Measurements from ENCODE around the gene LHX6. TPM values are rescaled to one million over a fixed set of nuclear protein-coding genes. Genes with fewer than 3 reads are reported as not detected.

The LHX6 gene
- total and polyA plus RNA-seq, 7 experiments from 2014 or later = not detected

DNA sequence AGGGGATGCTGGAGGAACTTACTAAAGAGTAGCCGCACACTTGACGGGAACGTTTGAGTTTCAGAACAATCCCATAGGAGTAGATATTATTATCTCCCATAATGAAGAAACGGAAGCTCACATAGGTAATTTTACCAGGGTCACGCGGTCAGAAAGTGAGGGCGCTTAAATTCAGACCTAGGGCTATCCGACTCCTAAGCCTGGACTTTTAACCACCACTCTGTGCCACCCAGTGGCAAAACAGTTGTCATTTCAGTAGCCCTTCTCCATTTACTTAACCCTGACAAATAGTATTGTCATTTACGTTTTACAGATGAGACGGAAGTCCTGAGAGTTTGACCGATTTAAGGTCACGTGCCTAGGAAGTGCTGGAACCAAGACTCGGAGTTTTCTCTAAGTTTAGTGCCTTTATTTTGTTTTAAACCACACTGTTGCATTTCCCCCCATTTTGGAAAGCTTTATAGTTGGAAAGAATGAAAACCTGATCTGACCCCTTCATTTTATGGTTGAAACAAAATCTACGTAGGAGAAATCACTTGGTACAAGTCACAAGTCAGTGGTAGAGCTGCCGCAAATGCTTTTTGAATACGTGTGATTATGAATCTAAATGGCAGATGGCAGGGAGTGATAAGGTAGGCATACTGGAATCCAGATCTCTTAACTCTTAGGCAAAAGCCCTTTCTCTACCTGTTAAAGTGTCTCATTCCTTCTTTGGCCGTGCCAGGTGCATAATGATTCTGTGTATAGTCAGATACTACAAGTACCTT is 36.6 kb upstream of the LHX6 start:
- POLR2A ChIA-PET = interaction anchor here (1.1 to 1.5 kb wide), 4 partner anchors 16 to 570 kb away, joined by 3 to 6 read pairs (median 4); partner anchors contain the start of genes MORN5 and NDUFA8
- H3K4me1 ChIP-seq (ENCODE audit: control insufficient read depth in 2 of 2, insufficient read depth in 2 of 2, low read length in 2 of 2) = peaks cover 18 to 25% of the 10 kb centered on the region in 2 donors
- intact Hi-C loops (cut with micrococcal nuclease) = loop anchor here (1.0 to 10.0 kb wide), 8 partner anchors 106 to 1473 kb away; partner anchors contain the start of genes FBXW2 (in 1 of the 2), MORN5 (in 1 of the 2), NDUFA8 (in 1 of the 2) and PDCL (in 1 of the 2)
- CTCF ChIA-PET = no interaction called here
- DNase-seq (peak in 7 of 9 donors; percentile 5 to 27 (median 21)), ATAC-seq (peak; percentile 61)
- Mint-ChIP-seq H3K4me1 (peaks cover 41 to 70% (median 64%) of the 10 kb centered on the region in 7 donors), H3K27ac (peak overlapping the region; percentile 76 to 100 (median 99)), H3K27me3 (peaks cover 0 to 2% (median 0%) of the 10 kb centered on the region in 5 donors), H3K9me3 (no peaks in the 10 kb centered on the region), H3K4me3 (peak overlapping the region; percentile 88 to 100 (median 98)), H3K36me3 (peaks cover 0 to 14% (median 4%) of the 10 kb centered on the region in 5 donors)
- H3K9me3 ChIP-seq (ENCODE audit: control insufficient read depth in 2 of 3, low read length in 3 of 3) = no peaks in the 10 kb centered on the region
- no peaks in the 10 kb centered on the region for H3K27me3 ChIP-seq (ENCODE audit: control insufficient read depth in 2 of 2, insufficient read depth in 2 of 2, low read length in 2 of 2)
- peak overlapping the region; percentile 93 for H3K4me3 ChIP-seq (ENCODE audit: low read length)
- peaks cover 0 to 22% (median 7%) of the 10 kb centered on the region in 3 experiments for H3K36me3 ChIP-seq (ENCODE audit: control insufficient read depth in 2 of 3, insufficient read depth in 3 of 3, low read length in 3 of 3)
- H3K27ac ChIP-seq (ENCODE audit: low read depth, low read length) = peak overlapping the region; percentile 94

DNA sequence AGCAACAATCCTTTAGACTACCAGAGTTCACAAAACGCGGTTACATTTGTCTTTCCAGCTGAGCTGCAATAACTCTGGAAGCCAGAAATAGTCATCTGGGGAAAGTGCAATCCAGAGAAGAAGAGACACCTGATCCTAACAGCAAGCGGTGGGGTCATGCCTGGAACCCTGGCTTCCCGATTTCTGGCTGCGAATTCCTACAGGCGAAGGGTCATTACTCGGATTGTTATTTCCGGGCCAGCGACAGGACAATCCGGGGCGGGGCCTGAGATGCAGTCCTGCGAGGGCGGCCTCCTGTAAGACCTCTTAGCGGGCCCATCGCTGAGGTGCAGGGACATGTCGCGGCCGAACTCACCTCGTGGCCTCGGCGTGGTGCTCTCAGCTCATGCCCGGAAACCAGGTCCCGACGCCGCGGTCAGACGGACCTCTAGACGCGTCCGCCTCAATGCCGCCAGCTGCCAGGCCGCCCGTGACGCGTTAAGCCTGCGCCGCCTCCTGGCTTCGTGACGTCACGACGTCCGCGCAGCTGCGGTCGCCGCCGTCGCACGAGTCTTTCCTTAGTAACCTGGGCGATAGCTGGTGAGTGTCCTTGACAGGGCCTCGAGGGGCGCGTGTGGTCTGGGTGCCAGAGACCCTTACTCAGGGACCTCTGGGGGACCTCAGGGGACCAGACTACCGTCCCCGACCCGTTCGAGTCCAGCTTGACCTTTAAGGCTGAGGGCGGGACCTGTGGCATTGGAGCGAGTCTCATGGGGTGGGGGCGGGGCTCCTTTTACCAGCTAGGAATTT is 35.8 kb upstream of the LHX6 start, which contains the start of the genes MRRF and RBM18:
Gene MRRF, plus strand, starts transcription at position 523 of the 789 bp plus-strand sequence. CDS start 6,010 bp downstream, outside the sequence.
Gene RBM18, minus strand, starts transcription at position 481 of the 789 bp plus-strand sequence. CDS start 3,348 bp downstream, outside the sequence.
- ChIA-PET POLR2A (interaction anchor here (1.1 to 1.5 kb wide), 5 partner anchors 17 to 1550 kb away, joined by 3 to 6 read pairs (median 3); partner anchors contain the start of genes MORN5 and NDUFA8), CTCF (no interaction called here)
- peaks cover 40 to 71% (median 61%) of the 10 kb centered on the region in 7 donors for H3K4me1 Mint-ChIP-seq
- H3K27ac Mint-ChIP-seq = peak within 1 kb of the TSS; percentile 76 to 100 (median 99)
- Histone ChIP-seq H3K9me3 (ENCODE audit: control insufficient read depth in 2 of 3, low read length in 3 of 3) (no peaks in the 10 kb centered on the region), H3K4me1 (ENCODE audit: control insufficient read depth in 2 of 2, insufficient read depth in 2 of 2, low read length in 2 of 2) (peaks cover 18 to 25% of the 10 kb centered on the region in 2 donors), H3K27ac (ENCODE audit: low read depth, low read length) (peak within 1 kb of the TSS; percentile 94), H3K27me3 (ENCODE audit: control insufficient read depth in 2 of 2, insufficient read depth in 2 of 2, low read length in 2 of 2) (no peaks in the 10 kb centered on the region), H3K36me3 (ENCODE audit: control insufficient read depth in 2 of 3, insufficient read depth in 3 of 3, low read length in 3 of 3) (peaks cover 0 to 29% (median 7%) of the 10 kb centered on the region in 3 experiments), H3K4me3 (ENCODE audit: low read length) (peak within 1 kb of the TSS; percentile 93)
- intact Hi-C loops (cut with micrococcal nuclease) = loop anchor here (1.0 to 10.0 kb wide), 13 partner anchors 50 to 1472 kb away; partner anchors contain the start of genes MORN5 (in 2 of the 2), NDUFA8 (in 2 of the 2), PDCL (in 2 of the 2) and RC3H2 (in 2 of the 2)
- H3K9me3 Mint-ChIP-seq = no peaks in the 10 kb centered on the region
- H3K4me3 Mint-ChIP-seq = peak within 1 kb of the TSS; percentile 88 to 100 (median 98)
- peaks cover 0 to 2% (median 0%) of the 10 kb centered on the region in 5 donors for H3K27me3 Mint-ChIP-seq
- H3K36me3 Mint-ChIP-seq = peaks cover 0 to 15% (median 4%) of the 10 kb centered on the region in 5 donors
- peak; percentile 92 for ATAC-seq
- peak; percentile 80 to 93 (median 88) for DNase-seq

GRCh38 chr9:122263699-122264349 is 35.1 kb upstream of the LHX6 start:
- peak in 1 of 9 donors; percentile 3 for DNase-seq
- POLR2A ChIA-PET = interaction anchor here (0.7 to 1.5 kb wide), 5 partner anchors 21 to 1549 kb away, joined by 3 to 6 read pairs (median 3); partner anchors contain the start of genes MORN5 and NDUFA8

GRCh38 chr9:122262073-122262472 is 33.3 kb upstream of the LHX6 start:
- Histone ChIP-seq H3K4me1 (ENCODE audit: control insufficient read depth in 2 of 2, insufficient read depth in 2 of 2, low read length in 2 of 2) (peaks cover 18 to 25% of the 10 kb centered on the region in 2 donors), H3K36me3 (ENCODE audit: control insufficient read depth in 2 of 3, insufficient read depth in 3 of 3, low read length in 3 of 3) (peaks cover 0 to 53% (median 7%) of the 10 kb centered on the region in 3 experiments), H3K27ac (ENCODE audit: low read depth, low read length) (no peak overlapping the region), H3K4me3 (ENCODE audit: low read length) (no peak overlapping the region), H3K9me3 (ENCODE audit: control insufficient read depth in 2 of 3, low read length in 3 of 3) (no peaks in the 10 kb centered on the region), H3K27me3 (ENCODE audit: control insufficient read depth in 2 of 2, insufficient read depth in 2 of 2, low read length in 2 of 2) (no peaks in the 10 kb centered on the region)
- H3K36me3 Mint-ChIP-seq = peaks cover 4 to 27% (median 11%) of the 10 kb centered on the region in 5 donors
- no peak for ATAC-seq
- intact Hi-C loops (cut with micrococcal nuclease) = loop anchor here (10.0 kb wide), 3 partner anchors 137 to 563 kb away; partner anchors contain the start of gene PDCL (in 1 of the 2)
- peaks cover 0 to 2% (median 0%) of the 10 kb centered on the region in 5 donors for H3K27me3 Mint-ChIP-seq
- H3K4me1 Mint-ChIP-seq = peaks cover 40 to 75% (median 61%) of the 10 kb centered on the region in 7 donors
- DNase-seq = no peak
- CTCF ChIA-PET = no interaction called here
- peak overlapping the region in 7 of 10 donors; percentile 33 to 96 (median 56) for H3K4me3 Mint-ChIP-seq
- H3K9me3 Mint-ChIP-seq = no peaks in the 10 kb centered on the region
- POLR2A ChIA-PET = no interaction called here
- peak overlapping the region in 7 of 9 donors; percentile 41 to 85 (median 64) for H3K27ac Mint-ChIP-seq

More at GRCh38 chr9:122263699-122264349, 35.1 kb upstream of the LHX6 start:
- Mint-ChIP-seq H3K4me1 (peaks cover 42 to 78% (median 66%) of the 10 kb centered on the region in 7 donors), H3K27ac (peak overlapping the region; percentile 76 to 100 (median 99)), H3K9me3 (no peaks in the 10 kb centered on the region), H3K4me3 (peak overlapping the region; percentile 88 to 100 (median 98)), H3K36me3 (peaks cover 0 to 19% (median 9%) of the 10 kb centered on the region in 5 donors), H3K27me3 (peaks cover 0 to 2% (median 0%) of the 10 kb centered on the region in 5 donors)
- H3K27me3 ChIP-seq (ENCODE audit: control insufficient read depth in 2 of 2, insufficient read depth in 2 of 2, low read length in 2 of 2) = no peaks in the 10 kb centered on the region
- H3K27ac ChIP-seq (ENCODE audit: low read depth, low read length) = peak overlapping the region; percentile 94
- no peak for ATAC-seq
- intact Hi-C loops (cut with micrococcal nuclease) = loop anchor here (1.0 to 10.0 kb wide), 11 partner anchors 50 to 1471 kb away; partner anchors contain the start of genes PDCL (in 2 of the 2), RC3H2 (in 2 of the 2), TTLL11 (in 2 of the 2) and FBXW2 (in 1 of the 2)
- H3K36me3 ChIP-seq (ENCODE audit: control insufficient read depth in 2 of 3, insufficient read depth in 3 of 3, low read length in 3 of 3) = peaks cover 0 to 37% (median 7%) of the 10 kb centered on the region in 3 experiments
- H3K4me1 ChIP-seq (ENCODE audit: control insufficient read depth in 2 of 2, insufficient read depth in 2 of 2, low read length in 2 of 2) = peaks cover 18 to 25% of the 10 kb centered on the region in 2 donors
- CTCF ChIA-PET = no interaction called here
- peak overlapping the region; percentile 93 for H3K4me3 ChIP-seq (ENCODE audit: low read length)
- H3K9me3 ChIP-seq (ENCODE audit: control insufficient read depth in 2 of 3, low read length in 3 of 3) = no peaks in the 10 kb centered on the region

- H3K27me3 Mint-ChIP-seq = peaks cover 0 to 2% (median 0%) of the 10 kb centered on the region in 5 donors
- ChIA-PET CTCF (no interaction called here), POLR2A (no interaction called here)
- DNase-seq (no peak), ATAC-seq (no peak)
- peaks cover 4 to 27% (median 11%) of the 10 kb centered on the region in 5 donors for H3K36me3 Mint-ChIP-seq
- intact Hi-C loops (cut with micrococcal nuclease) = loop anchor here (10.0 kb wide), 3 partner anchors 137 to 563 kb away; partner anchors contain the start of gene PDCL (in 1 of the 2)
- peaks cover 40 to 74% (median 60%) of the 10 kb centered on the region in 7 donors for H3K4me1 Mint-ChIP-seq
- H3K9me3 Mint-ChIP-seq = no peaks in the 10 kb centered on the region
- H3K4me3 Mint-ChIP-seq = peak overlapping the region in 5 of 10 donors; percentile 21 to 96 (median 78)
- no peak overlapping the region for H3K4me3 ChIP-seq (ENCODE audit: low read length)
- peaks cover 18 to 25% of the 10 kb centered on the region in 2 donors for H3K4me1 ChIP-seq (ENCODE audit: control insufficient read depth in 2 of 2, insufficient read depth in 2 of 2, low read length in 2 of 2)
- H3K27ac Mint-ChIP-seq = peak overlapping the region in 4 of 9 donors; percentile 41 to 94 (median 78)
- H3K9me3 ChIP-seq (ENCODE audit: control insufficient read depth in 2 of 3, low read length in 3 of 3) = no peaks in the 10 kb centered on the region
- no peak overlapping the region for H3K27ac ChIP-seq (ENCODE audit: low read depth, low read length)
- peaks cover 0 to 56% (median 7%) of the 10 kb centered on the region in 3 experiments for H3K36me3 ChIP-seq (ENCODE audit: control insufficient read depth in 2 of 3, insufficient read depth in 3 of 3, low read length in 3 of 3)
- no peaks in the 10 kb centered on the region for H3K27me3 ChIP-seq (ENCODE audit: control insufficient read depth in 2 of 2, insufficient read depth in 2 of 2, low read length in 2 of 2)
These were observed 32.7 kb upstream of the LHX6 start for GRCh38 chr9:122261469-122261881.

Data from naive thymus-derived CD4-positive, alpha-beta T cell (primary cell).